GM12872 (cell line): ENCODE results near the gene KRT31.

Source experiments
- TF ChIP-seq, protein P1 (sequence below): IDR thresholded peaks from 3 replicates; pipeline ENCODE4 v1.5.1; 2011; ENCODE audit warnings: low read depth, mild to moderate bottlenecking, low read length, moderate library complexity; ENCODE audit not compliant: insufficient read depth

KRT31 gene

DNA sequence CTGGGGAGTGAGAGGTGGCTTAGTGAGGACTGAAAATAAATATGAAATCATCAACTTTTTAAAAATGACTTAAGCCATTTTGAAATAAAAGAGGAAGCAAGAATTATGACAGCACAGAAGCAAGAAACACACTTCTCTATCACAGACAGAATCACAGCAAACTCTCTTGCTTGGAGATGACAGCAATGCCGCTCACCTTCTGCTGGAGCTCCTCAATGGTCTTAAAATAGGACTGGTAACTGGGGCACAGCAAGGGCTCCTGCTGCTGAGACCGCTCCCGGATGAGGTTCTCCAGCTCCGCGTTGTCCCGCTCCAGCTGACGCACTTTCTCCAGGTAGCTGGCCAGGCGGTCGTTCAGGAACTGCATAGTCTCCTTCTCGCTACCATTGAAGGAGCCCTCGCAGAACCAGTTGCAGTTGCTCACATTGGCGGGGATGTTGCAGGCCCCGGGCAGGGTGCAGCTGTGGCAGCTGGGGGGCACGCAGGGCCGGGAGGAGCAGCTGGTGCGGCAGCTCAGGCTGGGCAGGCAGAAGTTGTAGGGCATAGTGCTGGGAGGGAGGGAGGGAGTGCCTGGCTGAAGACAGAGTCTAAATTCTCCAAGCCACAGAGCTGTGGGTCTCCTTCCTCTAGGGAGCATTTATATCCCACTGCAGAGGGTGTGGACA, at the start of gene KRT31:
Gene KRT31 (minus strand): TSS at position 613 of the 665 bp plus-strand sequence. CDS start 69 bp downstream, at position 544.
- TF ChIP-seq, protein P1, sequence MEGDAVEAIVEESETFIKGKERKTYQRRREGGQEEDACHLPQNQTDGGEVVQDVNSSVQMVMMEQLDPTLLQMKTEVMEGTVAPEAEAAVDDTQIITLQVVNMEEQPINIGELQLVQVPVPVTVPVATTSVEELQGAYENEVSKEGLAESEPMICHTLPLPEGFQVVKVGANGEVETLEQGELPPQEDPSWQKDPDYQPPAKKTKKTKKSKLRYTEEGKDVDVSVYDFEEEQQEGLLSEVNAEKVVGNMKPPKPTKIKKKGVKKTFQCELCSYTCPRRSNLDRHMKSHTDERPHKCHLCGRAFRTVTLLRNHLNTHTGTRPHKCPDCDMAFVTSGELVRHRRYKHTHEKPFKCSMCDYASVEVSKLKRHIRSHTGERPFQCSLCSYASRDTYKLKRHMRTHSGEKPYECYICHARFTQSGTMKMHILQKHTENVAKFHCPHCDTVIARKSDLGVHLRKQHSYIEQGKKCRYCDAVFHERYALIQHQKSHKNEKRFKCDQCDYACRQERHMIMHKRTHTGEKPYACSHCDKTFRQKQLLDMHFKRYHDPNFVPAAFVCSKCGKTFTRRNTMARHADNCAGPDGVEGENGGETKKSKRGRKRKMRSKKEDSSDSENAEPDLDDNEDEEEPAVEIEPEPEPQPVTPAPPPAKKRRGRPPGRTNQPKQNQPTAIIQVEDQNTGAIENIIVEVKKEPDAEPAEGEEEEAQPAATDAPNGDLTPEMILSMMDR: no peak

DNA sequence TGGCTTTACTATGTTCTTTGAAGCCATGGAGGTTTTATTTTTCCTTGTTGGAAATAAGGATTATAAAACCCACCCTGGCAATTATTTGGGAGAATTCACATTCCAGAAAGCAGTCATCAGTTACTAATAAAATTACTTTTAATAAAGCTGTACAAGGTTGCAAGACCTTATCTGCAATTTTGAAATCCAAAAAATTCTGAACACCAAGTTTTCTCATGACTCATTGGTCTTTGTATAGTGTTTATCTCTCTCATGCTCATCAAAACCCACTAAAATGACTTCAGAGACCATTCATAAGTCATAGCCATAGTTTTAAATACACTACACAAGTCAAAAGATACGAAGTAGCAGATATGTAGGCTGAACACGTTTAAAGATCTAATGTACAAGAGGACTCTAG, 49.4 kb upstream of the KRT31 start:
- TF ChIP-seq, protein P1: no peak

DNA sequence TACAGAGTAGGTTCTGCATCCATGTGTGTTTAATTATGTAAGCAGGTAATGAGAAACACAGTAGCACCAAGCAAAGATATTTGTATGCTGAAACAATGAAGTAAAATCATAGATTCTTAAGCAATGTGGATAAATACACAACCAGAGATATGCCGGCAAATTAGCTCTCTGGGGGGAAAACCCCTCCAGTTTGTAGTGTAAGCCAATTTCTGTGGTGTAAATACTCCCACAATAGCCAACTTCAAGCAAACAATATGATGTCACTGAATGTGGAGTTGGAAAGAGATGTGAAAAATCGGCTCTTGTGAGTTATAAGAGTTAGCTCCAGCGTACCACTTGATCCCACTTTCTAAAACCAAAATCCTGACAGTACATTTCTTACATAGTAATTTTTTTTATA, 47.2 kb upstream of the KRT31 start:
- TF ChIP-seq, protein P1: no peak

DNA sequence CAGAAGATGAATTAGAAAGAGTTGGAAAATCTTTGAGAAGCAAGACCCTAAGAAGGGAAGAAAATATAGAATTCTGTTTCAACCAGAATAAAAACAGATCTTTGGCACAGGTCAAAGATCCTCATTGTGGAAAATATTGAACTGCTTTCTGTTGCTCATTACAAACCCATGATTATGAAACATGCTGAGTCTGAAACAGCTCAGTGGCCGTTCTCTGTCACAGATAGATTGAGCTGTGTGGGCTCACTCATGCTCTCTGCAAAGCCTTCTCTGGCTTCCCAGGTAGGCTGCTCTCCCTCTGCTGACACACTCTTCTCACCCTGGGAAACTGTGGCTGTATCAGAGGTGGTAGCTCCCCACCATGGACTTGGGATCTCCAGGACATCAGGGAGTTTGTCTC, 46.8 kb upstream of the KRT31 start:
- TF ChIP-seq, protein P1: no peak

DNA sequence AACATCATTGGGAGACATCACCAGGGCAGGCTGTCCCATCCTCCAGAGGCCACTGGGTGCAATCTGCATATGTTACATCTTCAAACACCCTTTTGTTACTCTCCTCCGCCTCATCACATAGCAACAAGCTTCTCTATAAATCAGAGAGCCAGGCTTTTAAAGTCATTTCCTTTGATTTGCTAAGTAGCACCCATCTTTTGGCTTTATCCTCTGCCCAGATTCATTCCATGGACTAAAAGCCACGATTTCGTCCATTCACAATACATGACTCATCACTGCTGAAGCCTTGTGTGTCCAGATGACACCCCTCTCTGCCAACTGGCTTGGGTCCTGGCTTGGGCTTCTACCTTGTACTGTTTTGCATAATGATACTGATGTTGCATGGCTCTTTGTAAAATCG, 45.3 kb upstream of the KRT31 start:
- TF ChIP-seq, protein P1: no peak

DNA sequence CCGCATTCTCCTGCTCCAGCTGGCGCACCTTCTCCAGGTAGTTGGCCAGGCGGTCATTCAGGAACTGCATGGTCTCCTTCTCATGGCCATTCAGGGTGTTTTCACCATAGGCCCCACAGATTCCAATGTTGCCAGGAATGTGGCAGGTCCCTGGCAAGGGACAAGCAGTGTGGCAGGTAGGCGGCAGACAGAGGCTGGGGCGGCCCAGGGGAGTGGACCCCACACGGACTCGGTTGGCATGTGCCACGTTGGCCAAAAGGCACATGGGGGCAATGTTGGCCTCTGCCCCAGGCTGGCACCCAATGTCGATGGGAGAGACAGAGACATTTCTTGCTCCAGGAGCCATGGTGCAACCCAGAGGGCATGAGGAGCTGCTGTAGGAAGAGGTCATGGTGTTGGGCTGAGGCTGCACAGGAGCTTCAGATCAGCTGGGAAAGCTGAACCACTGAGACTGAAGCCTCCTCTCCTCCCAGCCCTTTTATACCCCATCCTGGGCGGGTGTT, 43.2 kb upstream of the KRT31 start, which contains the start of gene KRT38:
Gene KRT38 (minus strand): TSS at position 453 of the 503 bp plus-strand sequence. CDS start 62 bp downstream, at position 391.
- TF ChIP-seq, protein P1: no peak

DNA sequence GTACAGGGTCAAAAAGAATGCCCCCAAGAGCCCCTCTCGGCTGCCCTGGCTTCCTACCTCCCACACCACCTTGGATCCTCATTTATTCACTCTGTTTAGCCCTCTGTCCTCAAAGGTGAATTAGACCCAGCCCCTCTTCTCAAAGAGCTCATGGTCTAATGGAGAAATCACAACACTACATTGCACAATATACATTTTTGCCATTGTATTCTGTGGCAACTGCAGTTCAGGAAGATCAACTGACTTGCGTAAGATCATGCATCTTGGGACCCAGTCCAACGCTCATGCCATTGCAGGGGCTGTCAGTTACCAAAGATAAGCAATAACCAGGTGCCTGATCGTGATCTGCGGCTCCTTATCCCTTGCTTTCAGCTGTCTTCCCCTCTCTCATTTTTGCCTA, 42.0 kb upstream of the KRT31 start:
- TF ChIP-seq, protein P1: no peak
